ENCODE data around the gene CALB2.
"Not testable (repeated sequence)": the region's sequence is repeated elsewhere in the genome, so short reads cannot be mapped to it uniquely, and the experiment has no call there.

CALB2 gene

GRCh38 chr16:71353736-71354135, 4.8 kb upstream of the CALB2 start:
- no peak for DNase-seq

GRCh38 chr16:71354156-71354555, 4.4 kb upstream of the CALB2 start:
- DNase-seq, result no peak

- DNase-seq, result no peak
Measured at GRCh38 chr16:71356051-71356740, 2.3 kb upstream of the CALB2 start.

- DNase-seq, result not testable (repeated sequence)
Measured at GRCh38 chr16:71356936-71357335, 1.6 kb upstream of the CALB2 start.

DNA sequence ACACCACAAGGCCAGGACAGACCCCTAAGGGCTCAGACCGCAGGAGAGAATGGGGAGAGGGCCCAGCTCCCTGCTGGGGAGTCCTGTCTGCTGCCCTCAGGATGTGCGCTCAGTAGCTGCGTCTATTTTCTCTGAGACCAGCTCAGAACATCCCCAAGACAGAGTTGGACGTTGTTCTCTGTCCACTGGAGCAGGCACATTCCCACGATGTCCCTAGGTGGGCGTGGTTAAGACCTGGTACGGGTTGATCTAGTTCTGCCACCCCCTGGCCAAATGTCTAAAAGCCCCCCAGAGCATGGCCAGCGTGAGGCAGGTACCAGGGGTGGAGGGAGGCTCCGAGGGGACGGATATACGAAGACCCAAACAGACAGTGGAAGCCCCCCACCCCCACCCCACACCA, 842 bp upstream of the CALB2 start:
- DNase-seq, result no peak

- no peak for DNase-seq
Measured at GRCh38 chr16:71359431-71359830, 908 bp downstream of the CALB2 start.

DNA sequence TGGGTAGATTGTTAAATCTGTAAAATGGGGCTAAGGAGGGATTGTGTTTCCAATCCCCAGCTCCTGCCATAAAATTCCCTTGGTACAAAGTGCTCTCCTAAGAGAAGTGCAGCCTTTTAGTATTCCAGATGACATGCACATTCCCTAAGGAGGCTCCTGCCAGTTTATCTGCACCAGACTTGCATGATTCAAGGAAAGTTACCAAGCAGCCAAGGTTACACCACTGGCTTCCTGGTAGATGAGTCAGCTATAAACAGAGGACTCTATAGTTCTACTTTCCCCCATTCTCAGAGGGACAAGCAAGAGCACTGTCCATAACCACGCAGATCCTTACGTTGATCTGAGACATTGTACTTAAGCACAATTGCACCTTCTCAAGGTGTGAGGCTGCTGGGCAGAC, 1.9 kb downstream of the CALB2 start:
- DNase-seq, result no peak

DNA sequence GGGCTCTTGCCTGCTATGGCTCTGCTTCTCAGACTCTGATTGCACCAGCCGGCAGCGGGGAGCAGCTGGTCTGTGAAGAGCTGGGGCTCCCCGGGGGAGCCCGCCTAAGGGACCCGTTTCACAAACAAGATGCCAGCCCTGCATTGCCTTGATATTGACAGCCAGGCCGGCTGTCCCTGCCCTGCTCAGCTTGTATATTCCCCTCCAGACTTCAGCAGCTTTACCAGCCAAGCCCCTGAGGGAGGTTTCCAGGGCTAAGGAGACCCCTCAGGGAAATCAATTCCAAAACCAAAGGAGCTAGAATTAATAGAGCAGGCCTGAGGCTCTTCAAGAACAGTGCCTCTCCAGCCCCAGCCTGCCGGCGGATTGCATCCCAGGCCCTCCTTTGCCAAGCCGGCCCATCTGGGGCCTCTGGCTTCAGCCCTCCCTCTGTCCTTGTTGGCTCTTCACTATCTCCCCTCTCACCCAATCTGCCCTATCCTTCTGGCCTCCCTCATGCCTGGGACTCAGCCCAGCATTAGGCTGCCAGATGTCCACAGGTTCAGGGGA, 5.7 kb downstream of the CALB2 start:
- DNase-seq, result no peak

DNA sequence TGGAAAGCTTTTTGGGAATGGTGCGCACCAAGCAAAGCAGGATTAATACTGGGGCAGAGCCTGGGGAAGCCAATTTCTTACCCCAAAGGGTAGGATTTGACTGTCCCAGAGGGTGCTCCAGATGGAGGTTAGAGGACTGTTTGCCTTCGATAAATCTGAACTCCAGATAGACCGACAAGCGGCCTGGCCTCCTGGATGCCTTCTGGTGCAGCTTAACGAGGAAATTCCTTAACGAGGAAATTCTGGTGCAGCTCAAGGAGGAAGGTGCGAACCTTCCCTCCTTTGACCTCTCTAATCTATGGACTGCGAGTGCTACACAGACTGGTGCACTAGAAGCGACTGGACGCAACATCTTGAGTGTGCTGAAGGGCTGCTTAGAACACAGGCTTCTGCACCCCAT, 6.5 kb downstream of the CALB2 start:
- DNase-seq, result no peak

- no peak for DNase-seq
Measured at GRCh38 chr16:71367241-71367976, 8.9 kb downstream of the CALB2 start.

- DNase-seq, result no peak
Measured at GRCh38 chr16:71368958-71369357, 10.4 kb downstream of the CALB2 start.

GRCh38 chr16:71369494-71369893, 11.0 kb downstream of the CALB2 start:
- no peak for DNase-seq

- no peak for DNase-seq
Measured at GRCh38 chr16:71371237-71371636, 12.7 kb downstream of the CALB2 start.

- no peak for DNase-seq
Measured at GRCh38 chr16:71373073-71373472, 14.6 kb downstream of the CALB2 start.

DNA sequence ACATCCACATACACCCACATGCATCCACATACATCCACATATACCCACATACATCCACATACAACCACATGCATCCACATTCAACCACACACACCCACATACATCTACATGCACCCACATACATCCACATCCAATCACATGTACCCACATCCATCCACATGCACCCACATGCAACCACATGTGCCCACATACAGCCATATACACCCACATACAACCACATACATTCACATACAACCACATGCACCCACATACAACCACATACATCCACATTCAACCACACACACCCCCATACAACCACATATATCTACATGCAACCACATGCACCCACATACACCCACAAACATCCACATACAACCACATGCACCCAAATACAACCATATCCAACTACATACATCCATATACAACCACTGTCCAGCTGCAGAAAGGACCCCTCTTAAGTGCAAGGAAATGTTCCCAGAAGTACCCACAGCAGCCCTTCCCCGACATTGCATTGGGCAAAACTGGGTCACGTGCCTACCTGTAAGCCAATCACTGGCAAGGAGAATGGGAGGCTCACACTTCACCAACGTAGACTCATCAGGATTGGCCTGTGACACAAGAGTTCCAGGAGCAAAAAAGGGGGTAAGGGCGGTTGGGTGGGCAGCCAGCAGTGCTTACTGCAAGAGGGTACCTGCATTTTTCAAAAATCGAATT, 18.1 kb downstream of the CALB2 start:
- no peak for DNase-seq

DNA sequence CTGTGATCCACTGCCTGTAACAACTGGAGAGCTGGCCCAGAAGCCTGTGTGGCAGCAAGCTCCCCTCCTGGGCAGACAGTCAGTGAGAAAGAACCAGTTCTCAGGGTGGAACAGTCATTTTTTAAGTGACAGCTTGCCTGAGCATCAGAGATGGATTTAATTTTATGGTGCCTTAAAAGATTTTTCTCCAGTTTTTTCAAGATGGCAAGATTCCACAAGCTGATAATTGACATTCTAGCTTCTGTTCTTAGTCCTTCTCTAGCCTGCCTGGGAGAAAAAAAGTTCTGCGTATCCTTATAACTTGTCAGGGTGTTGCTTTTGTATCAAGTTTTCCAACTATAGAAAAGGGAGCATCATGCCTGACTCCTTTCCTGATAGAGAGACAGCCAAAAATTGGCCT, 21.2 kb downstream of the CALB2 start:
- DNase-seq, result no peak

GRCh38 chr16:71380831-71381230, 22.3 kb downstream of the CALB2 start:
- no peak for DNase-seq

DNA sequence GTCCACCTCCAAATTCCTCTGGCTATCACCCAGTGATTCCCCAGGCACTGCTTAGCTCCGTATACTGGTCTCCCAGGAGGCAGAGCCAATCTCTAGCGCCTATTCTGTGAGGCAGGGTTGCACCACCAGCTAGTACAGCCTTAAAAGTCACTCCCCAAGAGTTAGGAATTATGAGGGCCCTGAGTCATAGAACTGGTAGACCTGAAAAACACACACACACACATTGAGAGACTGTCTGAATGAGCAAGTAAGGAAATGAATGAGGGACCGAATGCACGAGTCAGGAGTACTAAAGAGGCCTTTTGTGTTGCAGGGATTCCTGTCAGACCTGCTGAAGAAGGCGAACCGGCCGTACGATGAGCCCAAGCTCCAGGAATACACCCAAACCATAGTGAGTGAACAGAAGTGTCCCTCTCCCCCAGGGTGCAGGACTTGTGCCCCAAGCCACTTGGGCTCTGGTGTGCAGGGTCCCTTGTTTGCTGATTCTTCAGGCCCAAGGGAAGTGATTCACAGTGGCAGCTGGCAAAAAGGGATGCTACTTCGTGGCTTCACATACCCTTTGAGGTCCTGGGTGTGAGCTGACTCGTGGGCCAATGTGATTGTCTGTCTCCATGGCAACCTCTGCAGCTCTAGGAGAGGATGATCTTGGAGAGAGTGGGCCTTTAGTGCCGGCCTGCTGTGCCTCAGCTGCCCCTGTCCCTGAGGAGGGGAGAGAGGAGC, 24.7 kb downstream of the CALB2 start:
- no peak for DNase-seq

GRCh38 chr16:71384073-71384724, 25.7 kb downstream of the CALB2 start:
- no peak for DNase-seq

GRCh38 chr16:71387045-71387871, 28.7 kb downstream of the CALB2 start:
- DNase-seq, result no peak

- DNase-seq, result no peak
Measured at GRCh38 chr16:71389330-71389729, 30.8 kb downstream of the CALB2 start.

DNA sequence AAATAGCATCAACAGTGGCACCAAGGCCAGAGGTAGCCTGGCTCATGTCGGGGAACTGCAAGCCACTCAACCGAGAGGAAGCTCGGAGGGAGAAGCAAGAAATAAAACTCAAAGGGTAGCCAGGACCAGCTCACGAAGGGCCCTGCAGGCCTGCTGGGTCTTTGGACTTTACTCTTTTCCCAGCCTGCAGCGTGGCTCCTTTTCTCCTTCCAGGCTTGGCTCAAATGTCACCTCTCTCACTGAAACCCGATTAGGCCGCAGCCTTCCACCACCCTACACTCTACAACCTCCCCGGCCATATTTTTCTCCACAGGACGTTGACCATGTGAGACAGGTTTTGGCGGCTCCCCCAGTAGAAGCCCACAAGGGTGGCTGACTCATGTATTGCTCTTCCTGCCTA, 38.1 kb downstream of the CALB2 start:
- no peak for DNase-seq
